Ectodermal cell (in vitro differentiated cells): Measurements from ENCODE around the gene RNF145.
"Not testable (repeated sequence)": the region's sequence is repeated elsewhere in the genome, so short reads cannot be mapped to it uniquely, and the experiment has no call there.

Experiments used
- H3K27ac ChIP-seq: 2 replicates; pipeline ENCODE4 v1.7.0; 2013; ENCODE audit warnings: mild to moderate bottlenecking, low read depth, low read length; ENCODE audit not compliant: insufficient read depth, poor library complexity, severe bottlenecking
- H3K27me3 ChIP-seq: 2 replicates; pipeline ENCODE4 v1.7.0; 2013; ENCODE audit warnings: mild to moderate bottlenecking, low read length; ENCODE audit not compliant: insufficient read depth, control insufficient read depth, poor library complexity, severe bottlenecking
- H3K36me3 ChIP-seq: one replicate; pipeline ENCODE4 v1.7.0; 2013; ENCODE audit warnings: low read length; ENCODE audit not compliant: control insufficient read depth, insufficient read depth
- H3K4me1 ChIP-seq: one replicate; pipeline ENCODE4 v1.7.0; 2013; ENCODE audit warnings: low read length; ENCODE audit not compliant: control insufficient read depth, insufficient read depth
- H3K4me3 ChIP-seq: 2 replicates; pipeline ENCODE4 v1.7.0; 2013; ENCODE audit warnings: low read depth, low read length, control low read depth; ENCODE audit not compliant: insufficient read depth
- H3K9me3 ChIP-seq: 2 replicates; pipeline ENCODE4 v1.7.0; 2013; ENCODE audit warnings: mild to moderate bottlenecking, low read length, moderate library complexity; ENCODE audit not compliant: control insufficient read depth
- WGBS, 2 experiments: methylation state at CpG; one replicate each; pipeline ENCODE4 v1.1.7; 2013; ENCODE audit warnings: missing lambda C conversion rate in 2 of 2; 5-methylcytosine and 5-hydroxymethylcytosine counted together

Gene RNF145

GRCh38 chr5:159146839-159147238 lies 62.5 kb downstream of the RNF145 start:
- Histone ChIP-seq H3K9me3 (no peaks in the 10 kb centered on the region), H3K27me3 (no peaks in the 10 kb centered on the region), H3K4me1 (no peaks in the 10 kb centered on the region), H3K4me3 (no peak overlapping the region), H3K36me3 (no peaks in the 10 kb centered on the region), H3K27ac (no peak overlapping the region)
- 86 to 90% methylated on average over 3 of the region's 4 CpGs for WGBS, 2 experiments

GRCh38 chr5:159145160-159145559 lies 64.2 kb downstream of the RNF145 start:
- not testable (repeated sequence) for H3K4me3 ChIP-seq, H3K27ac ChIP-seq, H3K36me3 ChIP-seq, H3K27me3 ChIP-seq, H3K4me1 ChIP-seq, H3K9me3 ChIP-seq
- 100% methylated on average over 1 of the region's 1 CpG; no CpG with 5 or more reads in 1 of the 2 experiments for WGBS, 2 experiments

- Histone ChIP-seq H3K9me3 (no peaks in the 10 kb centered on the region), H3K27ac (no peak overlapping the region), H3K4me1 (no peaks in the 10 kb centered on the region), H3K36me3 (no peaks in the 10 kb centered on the region), H3K27me3 (no peaks in the 10 kb centered on the region), H3K4me3 (no peak overlapping the region)
- 87 to 88% methylated on average over 7 of the region's 7 CpGs for WGBS, 2 experiments
Measured at GRCh38 chr5:159139802-159140201, 69.6 kb downstream of the RNF145 start.

- Histone ChIP-seq H3K36me3 (no peaks in the 10 kb centered on the region), H3K4me1 (no peaks in the 10 kb centered on the region), H3K27ac (no peak overlapping the region), H3K4me3 (no peak overlapping the region), H3K27me3 (no peaks in the 10 kb centered on the region), H3K9me3 (no peaks in the 10 kb centered on the region)
- WGBS, 2 experiments = 82 to 84% methylated on average over 7 to 9 of the region's 9 CpGs
Measured at GRCh38 chr5:159135896-159136531, 73.3 kb downstream of the RNF145 start.

GRCh38 chr5:159133041-159133741 lies 76.2 kb downstream of the RNF145 start:
- Histone ChIP-seq H3K4me1 (no peaks in the 10 kb centered on the region), H3K9me3 (no peaks in the 10 kb centered on the region), H3K36me3 (no peaks in the 10 kb centered on the region), H3K27ac (no peak overlapping the region), H3K27me3 (no peaks in the 10 kb centered on the region), H3K4me3 (no peak overlapping the region)
- WGBS, 2 experiments = 58% methylated on average over 10 to 11 of the region's 11 CpGs

- H3K4me1 ChIP-seq = no peaks in the 10 kb centered on the region
- 88 to 94% methylated on average over 3 to 5 of the region's 5 CpGs for WGBS, 2 experiments
Measured at GRCh38 chr5:159132429-159133040, 76.8 kb downstream of the RNF145 start.

GRCh38 chr5:159131951-159132350 lies 77.4 kb downstream of the RNF145 start:
- no peaks in the 10 kb centered on the region for H3K4me1 ChIP-seq
- H3K4me3 ChIP-seq = no peak overlapping the region
- 84 to 89% methylated on average over 2 to 4 of the region's 4 CpGs for WGBS, 2 experiments
- H3K9me3 ChIP-seq = no peaks in the 10 kb centered on the region
- no peaks in the 10 kb centered on the region for H3K27me3 ChIP-seq
- H3K36me3 ChIP-seq = no peaks in the 10 kb centered on the region
- no peak overlapping the region for H3K27ac ChIP-seq

More at GRCh38 chr5:159132429-159133040, 76.8 kb downstream of the RNF145 start:
- no peaks in the 10 kb centered on the region for H3K36me3 ChIP-seq
- no peak overlapping the region for H3K27ac ChIP-seq
- no peak overlapping the region for H3K4me3 ChIP-seq
- H3K9me3 ChIP-seq = no peaks in the 10 kb centered on the region
- H3K27me3 ChIP-seq = no peaks in the 10 kb centered on the region

GRCh38 chr5:159130871-159131270 lies 78.5 kb downstream of the RNF145 start:
- Histone ChIP-seq H3K27ac (no peak overlapping the region), H3K4me1 (no peaks in the 10 kb centered on the region), H3K9me3 (no peaks in the 10 kb centered on the region), H3K27me3 (no peaks in the 10 kb centered on the region), H3K4me3 (no peak overlapping the region), H3K36me3 (no peaks in the 10 kb centered on the region)
- 90% methylated on average over 3 of the region's 3 CpGs; no CpG with 5 or more reads in 1 of the 2 experiments for WGBS, 2 experiments

GRCh38 chr5:159128070-159128541 lies 81.2 kb downstream of the RNF145 start:
- Histone ChIP-seq H3K36me3 (no peaks in the 10 kb centered on the region), H3K4me1 (no peaks in the 10 kb centered on the region), H3K9me3 (no peaks in the 10 kb centered on the region), H3K27me3 (no peaks in the 10 kb centered on the region), H3K4me3 (no peak overlapping the region), H3K27ac (no peak overlapping the region)
- WGBS, 2 experiments = 94 to 96% methylated on average over 6 of the region's 6 CpGs

GRCh38 chr5:159123700-159124099 lies 85.7 kb downstream of the RNF145 start:
- H3K4me3 ChIP-seq = no peak overlapping the region
- H3K4me1 ChIP-seq = no peaks in the 10 kb centered on the region
- H3K36me3 ChIP-seq = no peaks in the 10 kb centered on the region
- no peak overlapping the region for H3K27ac ChIP-seq
- no peaks in the 10 kb centered on the region for H3K9me3 ChIP-seq
- H3K27me3 ChIP-seq = no peaks in the 10 kb centered on the region
- WGBS, 2 experiments = 93% methylated on average over 3 of the region's 3 CpGs
